Liver (tissue), 3 donors: ENCODE data around the gene SURF2.
"Not testable (repeated sequence)": the region's sequence is repeated elsewhere in the genome, so short reads cannot be mapped to it uniquely, and the experiment has no call there.

Source experiments
- ATF3 ChIP-seq: IDR thresholded peaks from 2 replicates; pipeline ENCODE4 v1.6.1; 2016; ENCODE audit warnings: antibody characterized with exemption
- CTCF ChIP-seq: fragments of 150-350 bp; IDR thresholded peaks from 2 replicates; pipeline ENCODE4 v1.5.1; 2017; ENCODE audit warnings: improper control_type of control experiment, low read depth, low read length; ENCODE audit not compliant: missing input control
- EGR1 ChIP-seq, 2 donors: IDR thresholded peaks; 2 replicates each; pipeline ENCODE4 v1.6.1; 2016 to 2018; ENCODE audit warnings: antibody characterized with exemption in 2 of 2, low read depth in 2 of 2
- GABPA ChIP-seq, 2 donors: IDR thresholded peaks in 1 of 2; conservative IDR thresholded peaks in 1 of 2; 2 replicates each; pipeline ENCODE4 v1.6.1; 2016; ENCODE audit warnings: antibody characterized with exemption in 2 of 2, mild to moderate bottlenecking in 1 of 2, moderate library complexity in 1 of 2
- RAD21 ChIP-seq, 2 donors: IDR thresholded peaks; 2 replicates each; pipeline ENCODE4 v1.6.1; 2016; ENCODE audit warnings: antibody characterized with exemption in 2 of 2, mild to moderate bottlenecking in 2 of 2
- RXRA ChIP-seq, 2 donors: IDR thresholded peaks; 2 replicates each; pipeline ENCODE4 v1.6.1; 2017 to 2018; ENCODE audit warnings: antibody characterized with exemption in 2 of 2, mild to moderate bottlenecking in 1 of 2
- YY1 ChIP-seq: IDR thresholded peaks from 2 replicates; pipeline ENCODE4 v1.6.1; 2016; ENCODE audit warnings: antibody characterized with exemption, mild to moderate bottlenecking
- ZBTB33 ChIP-seq: IDR thresholded peaks from 2 replicates; pipeline ENCODE4 v1.6.1; 2016; ENCODE audit warnings: antibody characterized with exemption
- TF ChIP-seq, protein P1 (sequence below): IDR thresholded peaks from 2 replicates; pipeline ENCODE4 v1.6.1; 2016; ENCODE audit warnings: antibody characterized with exemption
- donor health status: healthy.
- donor health status: healthy.

GRCh38 chr9:133377280-133377679 is 20.9 kb downstream of the SURF2 start:
- TF ChIP-seq CTCF; RAD21 (IDR thresholded peaks at IDR 0.05); GABPA (IDR thresholded peaks at IDR 0.05 in 1 of 2, conservative IDR thresholded peaks at IDR 0.05 in 1 of 2); ATF3; YY1; ZBTB33; EGR1 (IDR thresholded peaks at IDR 0.05; ENCODE audit: low read depth in 2 of 2); RXRA (IDR thresholded peaks at IDR 0.05): not testable (repeated sequence)
- TF ChIP-seq, protein P1, sequence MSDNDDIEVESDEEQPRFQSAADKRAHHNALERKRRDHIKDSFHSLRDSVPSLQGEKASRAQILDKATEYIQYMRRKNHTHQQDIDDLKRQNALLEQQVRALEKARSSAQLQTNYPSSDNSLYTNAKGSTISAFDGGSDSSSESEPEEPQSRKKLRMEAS, result not testable (repeated sequence)
